AG10803 (cell line): ENCODE results near the gene EPS15.

Experiments used
- DNase-seq: peaks from one replicate; pipeline ENCODE4 v3.0.0; 2010; ENCODE audit warnings: low read depth
- H3K4me3 ChIP-seq: 2 replicates; pipeline ENCODE4 v1.5.1; 2011; ENCODE audit warnings: mild to moderate bottlenecking, low read length, control low read depth
- CTCF ChIP-seq: conservative IDR thresholded peaks from 2 replicates; pipeline ENCODE4 v1.5.1; 2011; ENCODE audit warnings: mild to moderate bottlenecking, low read length, control low read depth, inconsistent platforms

EPS15 gene

GRCh38 chr1:51520700-51521248 lies 1.7 kb upstream of the EPS15 start:
- no peak for DNase-seq
- TF ChIP-seq CTCF: no peak
- H3K4me3 ChIP-seq: no peak overlapping the region

DNA sequence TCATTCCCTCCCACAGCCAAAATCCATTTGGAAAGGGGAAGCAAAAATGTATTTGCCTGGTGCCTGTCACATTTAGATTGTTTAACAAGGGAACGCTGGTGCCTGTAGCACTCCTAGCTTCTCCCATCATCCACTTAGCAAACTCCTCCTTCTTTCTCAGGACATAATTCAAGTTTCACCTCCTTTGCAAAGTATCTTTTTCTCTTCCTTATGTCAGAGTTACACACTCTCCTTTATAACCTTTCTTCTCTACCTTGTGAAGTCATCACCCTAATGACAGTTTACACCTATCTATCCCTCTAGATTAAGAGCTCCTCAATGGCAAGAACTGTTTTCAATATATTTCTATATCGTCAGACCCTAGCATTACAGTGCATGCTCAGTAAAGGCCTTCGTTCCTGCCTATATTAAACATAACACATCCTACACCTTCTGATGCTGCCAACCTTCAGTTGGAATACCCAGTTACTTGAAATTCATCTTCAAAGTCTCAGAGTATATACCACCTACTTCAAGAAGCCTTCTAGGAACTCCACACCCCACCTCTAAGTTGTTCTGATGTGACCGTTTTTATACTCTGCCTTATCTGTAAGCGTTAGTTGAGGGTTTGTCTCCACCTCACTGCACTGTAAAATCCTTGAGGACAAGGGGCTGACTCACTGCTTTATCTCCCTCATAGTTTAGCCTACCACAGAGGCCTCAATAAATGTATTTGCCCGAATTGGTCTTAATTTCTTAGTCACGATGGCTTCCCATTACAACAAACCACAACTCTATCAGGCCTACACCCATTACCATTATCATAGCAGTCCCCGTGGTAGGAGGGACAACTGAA lies 1.0 kb upstream of the EPS15 start:
- no peak for DNase-seq
- H3K4me3 ChIP-seq: no peak overlapping the region
- no peak for TF ChIP-seq CTCF

GRCh38 chr1:51518586-51519047 lies 449 bp downstream of the EPS15 start:
- peak overlapping the region; percentile 83 for H3K4me3 ChIP-seq
- no peak for TF ChIP-seq CTCF
- DNase-seq: no peak

- peak overlapping the region; percentile 83 for H3K4me3 ChIP-seq
- DNase-seq: no peak
- TF ChIP-seq CTCF: no peak
Observed at GRCh38 chr1:51518033-51518585, 957 bp downstream of the EPS15 start.

DNA sequence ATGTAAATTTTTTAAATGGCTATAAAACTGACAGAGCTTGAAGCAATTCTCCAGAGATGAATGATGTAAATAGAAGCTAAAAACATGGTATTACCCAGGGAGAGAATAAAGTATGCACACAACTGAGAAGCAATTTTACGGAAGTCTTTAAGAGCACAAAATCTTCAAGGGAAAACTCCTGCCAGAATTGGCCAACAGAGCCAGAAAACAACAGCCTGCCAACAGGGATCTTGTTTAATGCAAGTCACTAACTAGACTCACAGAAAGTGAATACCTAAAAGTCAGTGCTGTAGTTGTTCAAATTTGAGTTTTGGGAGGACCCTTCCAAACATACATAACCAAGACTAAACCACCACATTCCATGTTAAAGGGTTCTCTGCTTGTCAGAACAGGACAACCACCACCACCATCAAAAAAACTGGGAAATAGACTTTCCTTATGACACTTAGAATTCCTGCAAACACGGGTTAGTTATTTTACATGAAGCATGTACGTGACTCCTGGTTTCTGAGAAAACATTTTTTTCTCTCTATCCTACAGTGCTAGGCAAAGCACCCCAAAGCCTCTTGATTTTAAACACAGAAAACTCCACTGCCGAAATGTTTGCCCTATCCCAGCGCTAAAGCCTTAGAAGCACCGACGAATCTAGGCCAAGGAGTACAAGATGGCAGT lies 1.6 kb downstream of the EPS15 start:
- TF ChIP-seq CTCF: no peak

DNA sequence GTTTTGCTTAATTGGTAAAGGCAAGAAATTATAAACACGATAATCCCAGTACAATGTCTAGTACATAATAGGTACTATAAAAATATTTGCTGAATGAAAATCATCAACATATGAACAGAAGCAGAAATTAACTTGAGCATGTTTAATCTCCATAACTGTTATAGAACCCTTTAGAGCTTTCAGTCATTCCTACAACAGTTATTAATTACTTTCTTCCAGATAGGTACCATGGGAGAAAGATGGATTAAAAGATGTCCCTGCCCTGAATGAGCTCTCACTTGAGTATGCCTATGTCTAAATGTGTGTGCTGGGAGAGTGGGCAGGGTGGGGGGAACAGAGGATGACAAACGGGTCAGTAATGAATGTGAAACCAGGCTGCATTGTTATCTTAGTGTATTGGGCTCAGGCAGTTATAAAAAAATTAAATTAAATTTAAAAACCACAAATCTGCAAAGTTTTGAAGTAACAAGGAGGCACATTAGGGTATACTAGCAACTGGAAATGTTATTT lies 2.4 kb downstream of the EPS15 start:
- TF ChIP-seq CTCF: no peak
- peak overlapping the region; percentile 10 for H3K4me3 ChIP-seq
- no peak for DNase-seq

More for the DNA sequence above, 1.6 kb downstream of the EPS15 start:
- peak overlapping the region; percentile 83 for H3K4me3 ChIP-seq
- peak; percentile 37 for DNase-seq
